Activated CD4-positive, CD25-positive, alpha-beta regulatory T cell treated with anti-CD3 and anti-CD28 coated beads, Interleukin-2, amount 50 U/mL, for 16 hours (primary cell): Measurements from ENCODE around the gene ACO1.

ENCODE experiments used
- DNase-seq: peaks from one replicate; pipeline ENCODE4 v3.0.0-alpha.2; 2020; ENCODE audit warnings: low read depth, low spot score

ACO1 gene

DNA sequence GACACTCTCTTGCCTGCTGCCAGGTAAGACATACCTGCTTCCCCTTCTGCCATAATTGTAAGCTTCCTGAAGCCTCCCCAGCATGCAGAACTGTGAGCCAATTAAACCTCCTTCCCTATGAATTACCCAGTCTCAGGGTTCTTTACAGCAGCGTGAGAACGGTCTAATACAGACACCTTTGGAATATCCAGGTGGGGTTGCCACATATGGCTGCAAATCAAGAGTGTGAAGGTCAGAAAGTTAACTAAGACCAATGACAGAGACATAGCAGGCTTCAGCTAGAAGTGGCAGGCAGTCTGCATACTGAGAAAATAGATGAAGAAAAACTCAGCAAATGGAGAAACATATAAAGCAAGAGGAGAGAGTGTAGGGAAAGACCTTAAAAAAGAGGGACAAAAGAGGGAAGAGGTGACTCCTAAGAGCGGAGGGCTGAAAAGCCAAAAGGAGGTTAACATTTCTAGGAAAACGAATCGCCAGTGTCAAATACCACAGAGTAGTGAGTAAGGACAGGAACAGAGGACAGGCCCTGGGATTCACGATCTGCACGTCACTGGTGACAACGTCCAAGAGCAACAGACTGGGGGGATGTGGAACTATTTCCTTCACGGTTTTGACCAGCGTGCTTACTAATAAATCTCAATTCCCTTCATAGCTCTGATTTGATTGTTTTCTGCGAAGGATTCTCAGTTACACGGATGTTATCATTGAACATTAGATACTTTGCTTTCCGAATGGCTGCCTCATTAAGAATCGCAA is 1.7 kb upstream of the ACO1 start:
- DNase-seq = no peak

DNA sequence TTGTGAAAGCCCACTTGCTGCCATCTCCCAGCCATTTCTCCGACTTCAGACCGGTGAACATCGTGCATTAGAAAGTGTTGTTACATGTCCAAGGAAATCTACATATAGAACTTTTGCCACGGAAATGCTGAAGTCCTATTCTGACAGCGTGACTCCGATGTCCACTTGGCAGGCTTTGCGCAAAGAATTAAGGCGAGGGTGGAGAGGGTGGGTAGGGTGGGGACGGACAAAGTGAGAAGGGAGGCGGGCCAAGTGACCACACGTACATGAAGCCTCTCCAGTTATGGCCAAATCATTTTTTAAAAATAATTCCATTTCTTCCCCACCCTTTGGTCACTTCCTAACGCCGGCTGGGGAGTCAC is 460 bp upstream of the ACO1 start:
- DNase-seq = no peak

DNA sequence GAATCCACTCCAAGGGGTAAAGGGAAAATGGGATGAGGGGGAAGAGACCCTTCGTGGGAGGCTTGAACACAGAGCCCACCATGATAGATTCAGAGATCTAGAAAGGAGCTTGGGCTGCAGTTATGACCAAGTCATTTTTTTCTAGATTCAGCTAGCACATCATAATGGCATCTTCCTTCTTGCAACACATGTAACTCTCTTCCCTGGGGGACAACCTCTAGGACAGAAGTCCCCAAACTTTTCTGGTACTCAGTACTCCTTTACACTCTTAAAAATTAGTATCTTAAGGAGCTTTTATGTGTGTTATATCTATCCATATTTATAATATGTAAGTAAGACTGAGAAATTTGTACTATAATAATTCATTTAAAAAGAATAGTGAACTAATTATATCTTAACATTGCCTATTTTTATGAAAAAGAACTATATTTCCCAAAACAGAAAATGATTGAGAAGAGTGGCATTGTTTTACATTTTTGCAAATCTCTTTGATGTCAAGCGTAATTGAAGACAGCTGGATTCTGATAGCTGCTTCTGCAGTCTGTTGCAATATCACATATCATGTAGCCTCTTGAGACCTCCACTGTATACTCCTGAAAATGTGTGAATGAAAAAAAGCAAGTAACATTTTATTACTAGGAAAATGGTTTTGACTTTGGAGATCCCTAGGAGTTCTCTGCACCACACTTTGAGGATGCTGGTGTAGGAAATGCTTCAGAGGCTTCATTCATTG is 875 bp downstream of the ACO1 start:
- DNase-seq = no peak

DNA sequence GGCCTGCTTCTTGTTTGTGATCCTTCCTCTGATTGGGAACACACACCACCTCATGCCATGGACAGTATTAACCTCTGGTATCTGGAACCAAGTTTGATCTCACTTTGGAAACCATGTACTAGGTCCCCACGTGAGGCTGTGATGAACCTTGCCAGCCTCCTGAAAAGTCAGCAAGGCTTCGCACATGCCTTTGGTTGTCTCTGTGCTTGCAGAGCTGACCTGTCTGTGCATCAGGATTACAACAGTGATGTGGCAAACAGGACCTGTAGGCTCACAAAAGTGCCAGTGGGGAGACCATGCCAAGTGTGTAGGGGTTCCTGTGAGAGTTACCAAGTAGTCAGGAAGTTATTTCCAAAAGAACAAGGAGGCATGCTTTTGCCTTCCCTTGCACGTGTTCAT is 1.4 kb downstream of the ACO1 start:
- no peak for DNase-seq

DNA sequence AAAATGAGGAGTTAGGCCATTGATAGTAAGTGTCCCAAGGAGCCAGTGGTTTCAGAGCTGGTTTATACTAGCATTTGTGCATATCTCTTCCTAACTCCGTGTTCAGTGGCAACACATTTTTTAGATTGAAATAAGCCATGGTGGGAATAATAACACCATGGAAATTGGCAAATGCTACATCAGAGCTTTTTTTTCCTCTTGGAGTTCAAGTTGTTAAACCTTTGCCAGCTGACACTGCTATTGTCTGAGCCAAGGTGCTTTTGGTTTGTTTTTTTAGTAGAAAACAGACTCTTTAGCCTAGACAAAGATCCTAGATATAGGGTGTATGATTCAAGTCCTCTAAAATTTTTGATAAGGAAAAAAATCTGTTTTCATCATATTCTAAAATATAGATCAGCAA is 2.8 kb downstream of the ACO1 start:
- no peak for DNase-seq

DNA sequence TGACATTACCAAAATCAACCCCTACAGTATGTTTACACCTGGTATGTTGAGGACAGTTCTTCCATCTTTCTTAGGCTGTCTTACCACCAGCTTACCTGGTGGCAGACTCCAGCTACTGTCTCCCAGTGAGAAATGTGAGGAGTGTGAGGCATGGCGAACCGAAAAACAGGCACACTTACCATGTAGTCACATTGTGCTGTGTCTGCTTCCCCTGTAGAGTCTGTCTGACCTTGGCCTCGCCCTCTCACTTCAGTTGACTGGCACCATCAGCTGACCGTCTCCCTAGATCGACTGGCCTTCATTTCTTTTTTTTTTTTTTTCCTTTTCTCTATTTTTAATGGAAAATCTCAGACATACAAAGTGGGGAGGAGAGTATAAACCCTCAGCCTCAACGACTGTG is 4.9 kb downstream of the ACO1 start:
- no peak for DNase-seq

DNA sequence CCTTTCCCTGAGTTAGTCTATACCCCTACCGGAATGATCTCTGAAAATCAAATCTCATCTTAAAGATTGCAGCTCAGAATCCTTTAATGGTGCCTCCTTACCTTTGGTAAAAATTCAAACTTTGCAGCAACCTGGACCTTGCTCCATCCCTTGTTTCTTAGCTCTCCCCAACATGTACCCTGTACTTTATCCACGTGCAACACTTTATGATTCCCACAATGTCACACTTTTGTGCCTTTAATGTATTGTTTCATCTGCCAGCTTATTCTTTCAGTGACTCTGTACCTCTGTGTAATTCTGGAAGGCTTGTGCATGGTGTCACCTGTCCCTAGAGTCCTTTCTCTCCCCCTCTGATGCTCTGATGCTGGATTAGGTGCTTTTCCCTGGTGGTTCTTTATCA is 9.5 kb downstream of the ACO1 start:
- no peak for DNase-seq

DNA sequence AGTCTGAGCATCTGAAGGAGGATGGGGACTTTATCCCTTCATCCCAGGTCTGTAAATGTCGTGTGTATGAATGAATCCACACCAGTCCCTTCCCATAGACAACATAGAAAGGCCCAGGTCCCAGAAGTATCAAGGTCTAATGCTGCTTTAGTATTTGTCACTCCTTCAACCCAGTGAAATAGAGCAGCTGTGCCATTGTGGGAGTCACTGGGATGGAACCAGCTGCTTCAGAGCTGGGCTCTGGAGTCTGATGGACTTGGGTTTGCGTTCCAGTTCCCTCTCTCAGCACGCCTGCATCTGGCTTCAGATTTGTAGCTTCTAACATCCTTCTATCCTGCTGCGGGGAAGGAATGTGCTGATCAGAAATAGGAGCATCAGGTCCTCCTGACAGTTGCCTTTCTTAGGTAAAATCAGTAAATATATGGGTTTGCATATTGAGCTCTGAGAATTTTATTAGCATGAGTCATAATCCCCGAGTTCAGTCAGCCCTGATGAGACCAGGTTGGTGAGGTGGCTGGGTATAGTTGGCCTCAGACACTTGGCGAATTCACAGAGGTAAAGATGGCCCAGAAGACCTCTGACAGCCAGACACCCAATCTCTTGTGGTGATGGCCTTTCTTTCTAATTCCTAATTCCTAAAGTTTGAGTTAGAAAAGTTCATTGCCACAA is 10.1 kb downstream of the ACO1 start:
- DNase-seq = no peak

DNA sequence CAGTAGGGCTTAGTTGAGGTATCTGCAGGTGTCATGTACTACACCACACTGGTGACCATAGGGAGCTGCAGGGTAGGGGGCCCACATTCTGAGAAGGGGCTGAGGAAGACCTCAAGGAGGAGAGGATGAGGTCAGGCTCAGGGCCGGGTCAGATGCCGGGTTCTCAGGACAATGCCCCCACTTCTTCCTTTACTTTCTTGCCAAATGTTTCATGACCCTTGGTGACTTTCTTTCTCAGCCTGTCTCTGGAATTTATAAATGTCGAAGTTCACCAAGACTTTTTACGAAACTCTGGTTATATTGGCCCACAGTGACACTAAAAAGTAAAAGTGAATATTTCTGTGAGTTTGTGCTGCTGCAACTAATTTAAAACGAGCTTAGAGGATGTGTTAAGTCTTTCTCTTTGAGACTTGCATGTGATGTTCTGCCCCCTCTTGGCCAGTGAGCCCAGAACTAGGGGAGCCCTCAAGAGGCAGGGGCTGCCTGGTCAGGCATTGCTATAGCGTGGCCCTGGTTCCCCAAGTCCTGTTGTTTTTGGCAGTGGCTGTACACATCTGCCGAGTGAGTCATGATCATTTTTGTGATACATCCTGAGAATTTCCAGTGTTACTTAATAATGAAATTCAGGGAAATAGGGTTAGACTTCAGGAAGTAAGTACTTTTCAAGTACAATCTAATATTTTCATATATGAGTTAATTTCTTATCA is 11.2 kb downstream of the ACO1 start:
- no peak for DNase-seq

DNA sequence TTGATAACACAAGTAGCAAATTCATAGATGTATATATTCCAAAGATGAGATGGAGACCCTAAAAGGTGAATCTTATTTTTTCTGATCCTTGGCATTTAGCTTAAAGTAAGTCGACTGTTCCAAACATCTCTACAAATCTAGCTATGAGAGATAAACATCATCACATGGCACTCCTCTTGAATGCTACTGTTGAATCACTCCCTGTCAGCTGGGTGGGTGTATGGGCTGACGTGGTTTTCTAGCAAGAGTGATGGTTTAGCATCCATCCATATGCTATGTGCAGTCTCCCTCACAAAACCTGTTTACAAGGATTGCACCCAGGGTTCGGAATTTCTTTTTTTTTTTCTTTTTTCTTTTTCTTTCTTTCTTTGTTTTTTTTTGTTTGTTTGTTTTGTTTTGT is 13.8 kb downstream of the ACO1 start:
- DNase-seq = no peak

DNA sequence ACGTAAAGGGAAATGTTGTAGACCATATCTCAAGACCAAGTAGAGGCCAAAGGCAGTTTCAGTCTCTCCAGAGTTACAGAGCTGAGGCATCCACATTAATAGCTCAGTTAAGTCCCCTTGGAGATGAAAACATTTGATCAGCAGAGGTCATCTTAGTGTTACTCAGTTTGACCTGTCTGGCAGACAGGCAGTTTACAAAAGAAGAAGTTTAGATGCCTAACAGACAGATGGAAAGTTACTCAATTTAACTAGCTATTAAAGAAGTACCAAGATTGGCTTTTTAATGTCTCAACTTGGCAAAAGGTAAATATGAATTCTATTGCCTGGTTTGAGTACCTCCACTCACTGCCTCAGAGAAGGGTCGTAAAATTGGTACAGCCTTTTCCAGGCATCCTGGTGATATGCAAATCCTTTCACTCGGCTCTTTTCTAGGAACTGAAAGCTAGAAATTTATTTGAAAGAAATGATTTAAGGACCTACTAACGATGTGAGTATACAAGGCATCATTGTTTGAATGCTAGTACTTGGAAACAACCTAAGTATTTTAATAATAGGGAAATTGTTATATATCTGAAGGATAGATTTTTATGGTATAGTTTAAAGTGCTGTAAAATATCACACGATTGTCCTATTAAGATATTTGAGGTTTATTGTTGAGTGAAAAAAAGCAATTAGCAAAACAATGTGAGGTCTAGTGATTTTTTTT is 14.8 kb downstream of the ACO1 start:
- DNase-seq = no peak

DNA sequence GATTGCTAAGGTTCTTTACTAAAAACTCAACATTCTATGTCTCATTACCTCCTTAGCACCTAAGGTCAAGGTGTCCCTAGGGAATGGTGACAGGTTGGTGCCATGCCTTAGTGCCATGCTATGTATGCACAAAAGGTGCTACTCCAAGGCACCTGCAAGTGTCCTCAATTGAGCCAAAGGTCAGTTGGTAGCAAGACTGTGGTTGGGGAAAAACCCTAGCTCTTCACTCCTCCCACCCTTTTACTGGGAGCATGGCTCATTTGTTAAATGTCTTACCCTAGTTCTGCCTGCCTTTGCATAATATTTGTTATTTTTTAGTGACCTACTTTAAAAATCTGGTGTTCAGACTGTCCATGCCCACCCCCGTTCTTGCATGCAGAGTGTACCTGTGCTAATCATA is 17.0 kb downstream of the ACO1 start:
- no peak for DNase-seq

DNA sequence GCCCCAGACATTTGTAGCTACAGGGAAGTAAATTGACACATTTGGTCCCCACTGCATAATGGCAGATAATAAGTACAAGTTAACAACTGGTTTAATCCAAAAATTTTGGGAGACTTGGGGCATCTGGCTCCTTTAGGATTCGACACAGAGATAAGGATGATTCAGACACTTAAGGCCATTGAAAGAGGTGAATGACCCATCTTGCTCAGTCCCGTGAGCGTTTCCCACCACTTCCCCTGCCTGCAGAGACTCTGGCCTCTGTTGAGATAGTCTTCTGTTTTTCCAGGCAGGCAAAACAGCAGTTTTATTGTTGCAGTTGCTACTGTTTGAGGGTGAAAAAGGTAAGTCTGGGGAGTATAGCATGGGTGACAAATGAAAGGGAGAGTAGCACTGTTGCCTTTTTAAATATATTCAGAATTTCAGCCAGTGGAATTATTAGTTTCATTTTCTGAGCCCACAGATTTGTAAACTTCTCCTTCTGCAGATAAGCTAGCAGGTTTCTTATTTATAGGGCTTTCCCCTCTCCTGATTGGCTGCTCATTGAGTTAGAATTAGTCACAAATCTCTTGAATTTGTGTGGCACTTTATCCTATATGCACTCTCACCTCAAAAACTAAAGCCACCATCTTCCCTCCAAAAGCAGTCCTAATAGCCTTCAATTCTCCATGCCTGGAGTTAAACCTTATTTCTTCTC is 19.3 kb downstream of the ACO1 start:
- no peak for DNase-seq

DNA sequence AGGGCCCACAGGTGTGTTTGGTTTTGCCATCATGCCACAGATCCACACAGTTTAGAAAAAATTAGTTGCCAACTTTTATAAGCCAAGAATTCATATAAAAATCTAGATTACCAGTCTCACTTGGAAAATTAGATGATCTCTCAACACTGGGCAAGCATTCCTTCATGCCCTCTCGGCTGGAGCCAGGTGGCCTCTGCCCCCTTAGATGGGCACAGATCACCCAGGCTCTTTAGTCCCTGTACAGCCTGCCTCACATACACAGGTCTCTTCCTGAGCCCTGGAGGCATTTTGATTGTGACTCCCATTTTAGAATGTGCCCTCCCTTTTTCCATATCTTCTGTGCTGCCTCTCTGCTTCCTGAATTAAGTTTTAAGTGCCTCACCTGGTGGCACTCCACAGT is 20.0 kb downstream of the ACO1 start:
- DNase-seq = no peak

DNA sequence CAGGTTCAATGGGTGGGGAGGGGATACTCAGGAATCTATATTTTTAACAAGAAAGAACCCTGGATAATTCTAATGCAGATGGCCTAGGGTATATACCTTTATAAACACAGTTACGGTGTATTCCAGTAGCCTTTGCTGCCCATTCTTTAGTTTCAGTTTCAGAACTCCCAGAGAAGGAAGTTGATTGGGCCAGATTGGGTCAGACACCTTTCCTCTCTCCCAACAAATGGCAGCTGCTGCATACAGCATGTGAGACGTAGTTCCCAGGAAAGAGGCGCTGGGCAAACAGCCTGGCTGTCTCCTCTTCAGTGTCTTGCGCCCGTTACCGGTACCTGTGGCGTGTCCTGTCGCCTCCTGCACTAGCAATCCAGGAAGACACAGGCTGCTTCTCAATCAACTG is 20.4 kb downstream of the ACO1 start:
- DNase-seq = no peak

DNA sequence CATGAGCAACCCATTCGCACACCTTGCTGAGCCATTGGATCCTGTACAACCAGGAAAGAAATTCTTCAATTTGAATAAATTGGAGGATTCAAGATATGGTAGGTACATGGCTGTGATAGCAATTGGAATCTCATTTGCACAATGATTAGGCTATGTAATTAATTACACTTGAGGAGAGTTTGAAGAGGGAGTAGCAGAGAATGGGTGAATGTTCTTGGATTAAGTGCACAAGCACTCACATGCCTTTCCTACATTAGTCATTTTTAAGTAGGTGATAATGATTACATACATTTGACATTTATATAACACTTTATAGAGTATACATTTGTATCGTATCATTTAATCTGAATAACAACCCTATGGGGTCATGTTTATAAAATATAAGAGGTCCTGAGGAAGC is 21.1 kb downstream of the ACO1 start:
- no peak for DNase-seq

DNA sequence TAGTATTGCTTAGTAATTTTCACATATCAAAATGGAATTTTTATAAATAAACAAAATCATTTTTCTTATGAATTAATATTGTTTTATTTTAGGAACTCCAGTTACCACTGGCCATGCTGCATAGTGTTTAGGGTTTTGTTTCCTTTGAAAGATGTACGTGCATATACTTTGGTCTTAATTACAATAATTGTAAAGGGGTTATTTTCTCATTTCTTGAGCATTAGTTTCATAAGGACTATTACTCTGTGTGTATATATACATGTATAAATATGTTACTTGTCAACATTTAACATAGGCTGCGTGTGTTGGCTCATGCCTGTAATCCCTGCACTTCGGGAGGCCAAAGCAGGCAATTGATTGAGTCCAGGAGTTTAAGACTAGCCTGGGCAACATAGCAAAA is 21.6 kb downstream of the ACO1 start:
- DNase-seq = no peak

DNA sequence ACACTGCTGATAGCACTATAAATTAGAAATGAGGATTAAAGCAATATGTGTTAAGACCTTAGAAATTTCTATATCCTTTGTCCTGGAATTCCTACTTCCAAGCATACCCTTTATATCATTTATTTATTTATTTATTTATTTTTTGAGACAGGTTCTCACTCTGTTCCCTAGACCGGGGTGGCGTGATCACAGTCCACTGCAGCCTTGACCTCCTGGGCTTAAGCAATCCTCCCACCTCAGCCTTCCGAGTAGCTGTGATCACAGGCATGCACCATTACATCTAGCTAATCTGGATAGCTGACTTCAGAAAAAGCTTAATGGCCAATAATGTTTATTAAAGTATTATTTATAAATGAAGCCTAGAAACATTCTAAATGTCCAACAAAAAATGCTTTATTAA is 27.3 kb downstream of the ACO1 start:
- DNase-seq = no peak

DNA sequence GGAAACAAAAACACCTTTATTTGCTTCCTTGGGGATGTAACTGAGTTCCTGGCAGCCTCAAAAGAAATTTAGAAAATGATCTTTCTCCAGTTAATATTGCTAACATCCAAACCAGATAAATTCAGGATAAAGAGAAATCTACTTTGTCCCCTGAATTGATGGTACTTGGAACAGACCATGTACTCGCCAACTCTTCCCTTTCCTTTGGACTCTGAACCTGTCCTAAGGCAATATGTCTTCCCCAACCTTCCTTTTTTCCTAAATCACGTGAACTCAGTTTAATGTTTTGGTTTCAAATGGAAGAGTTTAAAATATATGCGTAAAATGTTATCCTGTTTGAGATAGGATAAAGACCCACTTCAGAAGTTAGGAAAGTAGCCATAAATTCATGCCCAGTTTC is 28.0 kb downstream of the ACO1 start:
- DNase-seq = no peak

DNA sequence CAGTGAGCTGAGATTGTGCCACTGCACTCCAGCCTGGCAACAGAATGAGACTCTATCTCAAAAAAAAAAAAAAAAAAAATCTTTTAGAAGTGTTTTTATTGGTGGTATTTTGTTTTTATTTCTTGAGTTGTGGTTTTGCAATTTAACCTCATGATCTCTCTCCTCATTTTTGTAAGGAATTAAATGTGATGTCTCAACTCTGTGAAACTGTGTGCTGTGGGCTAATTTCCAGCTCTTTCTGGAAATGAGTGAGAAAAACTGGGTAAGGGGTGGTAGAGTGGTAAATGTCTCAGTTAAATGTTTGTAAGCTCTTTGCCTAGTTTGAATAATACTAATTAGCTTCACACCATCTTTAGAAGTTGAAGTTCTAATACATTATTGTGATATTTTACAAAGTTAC is 29.0 kb downstream of the ACO1 start:
- DNase-seq = no peak

DNA sequence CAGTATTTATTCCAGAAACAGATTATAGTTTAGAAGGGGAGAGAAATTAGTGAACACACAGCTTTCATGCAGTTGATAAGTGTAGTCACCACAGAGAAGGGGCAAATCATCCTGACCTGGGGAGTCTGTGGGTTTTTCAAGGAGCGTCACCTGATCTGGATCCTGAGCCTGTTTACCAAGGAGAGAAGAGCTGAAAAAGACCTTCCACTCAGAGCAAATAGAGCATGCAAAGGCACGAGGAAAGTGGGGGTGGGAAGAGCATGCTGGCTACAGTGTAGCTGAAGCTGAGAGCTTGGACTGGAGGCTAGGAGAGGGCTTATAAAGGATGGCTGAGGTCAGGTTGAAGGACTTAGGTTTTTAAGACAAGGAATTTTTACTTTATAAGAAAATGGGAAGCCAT is 30.4 kb downstream of the ACO1 start:
- DNase-seq = no peak
